Keratinocyte (primary cell): ENCODE results near the gene PGC. TPM values are rescaled to one million over a fixed set of nuclear protein-coding genes. Genes with fewer than 3 reads are reported as not detected.

Experiments used
- DNase-seq: peaks from one replicate; pipeline ENCODE4 v3.0.0-alpha.2; 2011; ENCODE audit warnings: low read depth, missing footprints, low spot score
- FAIRE-seq: peaks from 2 replicates; lab custom pipeline; 2011; peaks lifted over from hg19 to GRCh38; lab: Jason Lieb, UNC
- H2AFZ ChIP-seq: 2 replicates; pipeline ENCODE4 v1.6.0; 2012; ENCODE audit warnings: low read length, control low read depth, inconsistent platforms; ENCODE audit not compliant: control insufficient read depth
- H3K27ac ChIP-seq: 2 replicates; pipeline ENCODE4 v1.5.1; 2011; ENCODE audit warnings: low read length; ENCODE audit not compliant: control insufficient read depth, insufficient read depth
- H3K27me3 ChIP-seq: 3 replicates; pipeline ENCODE4 v1.6.0; 2011; ENCODE audit warnings: low read length; ENCODE audit not compliant: control insufficient read depth, insufficient read depth; ENCODE audit errors: extremely low read depth
- H3K36me3 ChIP-seq, 2 experiments: 2 replicates in 1 of 2; 3 replicates in 1 of 2; pipeline ENCODE4 v1.5.1; 2011; ENCODE audit warnings: low read length in 2 of 2, mild to moderate bottlenecking in 1 of 2; ENCODE audit not compliant: control insufficient read depth in 2 of 2, insufficient read depth in 2 of 2; ENCODE audit errors: extremely low read depth in 1 of 2
- H3K4me1 ChIP-seq: 3 replicates; pipeline ENCODE4 v1.5.1; 2011; ENCODE audit warnings: low read length; ENCODE audit not compliant: control insufficient read depth, insufficient read depth; ENCODE audit errors: extremely low read depth
- H3K4me2 ChIP-seq: 3 replicates; pipeline ENCODE4 v1.6.0; 2011; ENCODE audit warnings: low read depth, low read length; ENCODE audit not compliant: control insufficient read depth, insufficient read depth; ENCODE audit errors: extremely low read depth
- H3K4me3 ChIP-seq, 3 experiments: fragments of 200-600 bp in 1 of 3; sonication (generic) in 1 of 3; 2 replicates in 2 of 3; 3 replicates in 1 of 3; pipeline ENCODE4 v1.5.1; 2011 to 2016; ENCODE audit warnings: low read length in 3 of 3, mild to moderate bottlenecking in 3 of 3, control low read depth in 2 of 3, inconsistent platforms in 1 of 3, low read depth in 1 of 3, mixed read lengths in 1 of 3, mixed run types in 1 of 3, moderate library complexity in 1 of 3; ENCODE audit not compliant: control insufficient read depth in 2 of 3, insufficient read depth in 2 of 3; ENCODE audit errors: extremely low read depth in 1 of 3
- H3K79me2 ChIP-seq: 2 replicates; pipeline ENCODE4 v1.6.0; 2012; ENCODE audit warnings: low read length; ENCODE audit not compliant: control insufficient read depth, insufficient read depth
- H3K9ac ChIP-seq: 3 replicates; pipeline ENCODE4 v1.6.0; 2011; ENCODE audit warnings: low read length; ENCODE audit not compliant: control insufficient read depth, insufficient read depth; ENCODE audit errors: extremely low read depth
- H3K9me1 ChIP-seq: 3 replicates; pipeline ENCODE4 v1.6.0; 2011; ENCODE audit warnings: low read length; ENCODE audit not compliant: control insufficient read depth, insufficient read depth; ENCODE audit errors: extremely low read depth
- H3K9me3 ChIP-seq: 2 replicates; pipeline ENCODE4 v1.5.1; 2012; ENCODE audit warnings: low read depth, low read length; ENCODE audit not compliant: control insufficient read depth
- H4K20me1 ChIP-seq: 3 replicates; pipeline ENCODE4 v1.6.0; 2011; ENCODE audit warnings: low read length; ENCODE audit not compliant: control insufficient read depth, insufficient read depth; ENCODE audit errors: extremely low read depth
- CTCF ChIP-seq, 3 experiments: IDR thresholded peaks in 1 of 3; conservative IDR thresholded peaks in 1 of 3; optimal IDR thresholded peaks in 1 of 3; 2 replicates in 2 of 3; 3 replicates in 1 of 3; pipeline versions ENCODE3 to v1.5.1; 2011; ENCODE audit warnings: low read length in 3 of 3, mild to moderate bottlenecking in 3 of 3, moderate library complexity in 2 of 3, control low read depth in 1 of 3, inconsistent platforms in 1 of 3; ENCODE audit not compliant: insufficient read depth in 2 of 3; ENCODE audit errors: extremely low read depth in 1 of 3
- EZH2 ChIP-seq: IDR thresholded peaks from one replicate; pipeline ENCODE4 v1.6.1; 2012; ENCODE audit warnings: inconsistent platforms, mild to moderate bottlenecking, low read length, moderate library complexity
- dilution Hi-C: fragments of 300-500 bp; cut with MboI; formaldehyde crosslinking; loops from one replicate; pipeline ENCODE4 v1.7.0; 2020; ENCODE audit warnings: low sequenced_read_pairs; ENCODE audit not compliant: extremely low pct_ligation_motif_present
- polyA plus RNA-seq, 5 experiments: library from polyadenylated mRNA; depleted of rRNA in 3 of 5; stranded (reverse) in 3 of 5; stranded (forward) in 1 of 5; unstranded in 1 of 5; fragments of >200 nt; gene quantifications; 1 replicate in 1 of 5; 2 replicates in 3 of 5; 3 replicates in 1 of 5; pipeline versions ENCODE4 v1.2.1 to v1.2.3, GENCODE V29; 2011 to 2012; ENCODE audit warnings: missing spikeins in 2 of 5, low read depth in 1 of 5, low replicate concordance in 1 of 5

Gene PGC
- polyA plus RNA-seq, 1 donor (not counting 4 experiments of a cell fraction or from before 2014, with no cell fraction given): not detected

GRCh38 chr6:41736800-41737555 is 10.2 kb downstream of the PGC start:
- dilution Hi-C loops: no loop called here
- H4K20me1 ChIP-seq: no peaks in the 10 kb centered on the region

GRCh38 chr6:41736186-41736733 is 10.9 kb downstream of the PGC start:
- DNase-seq (no peak), FAIRE-seq (no peak)
- Histone ChIP-seq H3K79me2 (no peaks in the 10 kb centered on the region), H2AFZ (no peak overlapping the region), H4K20me1 (no peaks in the 10 kb centered on the region), H3K4me1 (peaks cover 33% of the 10 kb centered on the region), H3K27ac (no peak overlapping the region), H3K4me2 (no peak overlapping the region), H3K9me3 (no peaks in the 10 kb centered on the region), H3K9ac (no peak overlapping the region), H3K4me3 (no peak overlapping the region), H3K36me3 (no peaks in the 10 kb centered on the region), H3K27me3 (no peaks in the 10 kb centered on the region), H3K9me1 (no peaks in the 10 kb centered on the region)
- dilution Hi-C loops: no loop called here
- no peak for TF ChIP-seq CTCF (optimal IDR thresholded peaks at IDR 0.05 in 1 of 3, IDR thresholded peaks at IDR 0.05 in 1 of 3, conservative IDR thresholded peaks at IDR 0.05 in 1 of 3; ENCODE audit: extremely low read depth in 1 of 3, insufficient read depth in 2 of 3, low read length in 3 of 3)
- TF ChIP-seq EZH2: no peak

More at GRCh38 chr6:41736800-41737555, 10.2 kb downstream of the PGC start:
- no peak overlapping the region for H3K4me2 ChIP-seq
- no peak for FAIRE-seq
- no peak overlapping the region for H3K4me3 ChIP-seq
- H2AFZ ChIP-seq: no peak overlapping the region
- H3K9ac ChIP-seq: no peak overlapping the region
- H3K27me3 ChIP-seq: no peaks in the 10 kb centered on the region
- TF ChIP-seq CTCF (optimal IDR thresholded peaks at IDR 0.05 in 1 of 3, IDR thresholded peaks at IDR 0.05 in 1 of 3, conservative IDR thresholded peaks at IDR 0.05 in 1 of 3; ENCODE audit: extremely low read depth in 1 of 3, insufficient read depth in 2 of 3, low read length in 3 of 3) (no peak), EZH2 (no peak)
- no peaks in the 10 kb centered on the region for H3K79me2 ChIP-seq
- no peaks in the 10 kb centered on the region for H3K36me3 ChIP-seq
- no peak for DNase-seq
- no peaks in the 10 kb centered on the region for H3K9me1 ChIP-seq
- no peaks in the 10 kb centered on the region for H3K9me3 ChIP-seq
- peaks cover 32% of the 10 kb centered on the region for H3K4me1 ChIP-seq
- H3K27ac ChIP-seq: no peak overlapping the region
